Esophagus squamous epithelium (tissue), 5 donors: ENCODE data around the gene SPSB4. TPM values are rescaled to one million over a fixed set of nuclear protein-coding genes. Genes with fewer than 3 reads are reported as not detected.
"Not testable (repeated sequence)": the region's sequence is repeated elsewhere in the genome, so short reads cannot be mapped to it uniquely, and the experiment has no call there.

Source experiments
- DNase-seq: peaks from one replicate; lab custom pipeline; 2025; lab: John Stamatoyannopoulos, UW
- H3K27ac ChIP-seq, 4 donors: fragments of 200-600 bp; sonication (generic); one replicate each; pipeline ENCODE4 v1.5.1; 2016 to 2019; ENCODE audit warnings: mild to moderate bottlenecking in 1 of 4
- H3K27me3 ChIP-seq, 4 donors: fragments of 200-600 bp; sonication (generic); 1 replicate in 3 of 4; 2 replicates in 1 of 4; pipeline versions ENCODE4 v1.5.1 to v1.6.0; 2017 to 2021; ENCODE audit warnings: antibody characterized with exemption in 1 of 4
- H3K36me3 ChIP-seq, 3 donors: fragments of 200-600 bp; sonication (generic); one replicate each; pipeline ENCODE4 v1.5.1; 2016 to 2019
- H3K4me1 ChIP-seq, 3 donors: fragments of 200-600 bp; sonication (generic); one replicate each; pipeline ENCODE4 v1.5.1; 2017 to 2019
- H3K4me3 ChIP-seq, 4 donors: fragments of 200-600 bp; sonication (generic); 1 replicate in 3 of 4; 2 replicates in 1 of 4; pipeline ENCODE4 v1.5.1; 2016 to 2019; ENCODE audit warnings: mild to moderate bottlenecking in 2 of 4, moderate library complexity in 1 of 4
- H3K9me3 ChIP-seq, 3 donors: fragments of 200-600 bp; sonication (generic); one replicate each; pipeline ENCODE4 v1.5.1; 2016 to 2019
- CTCF ChIP-seq, 6 experiments: fragments of 450-650 bp in 4 of 6; fragments of 200-600 bp in 2 of 6; sonication (generic) in 2 of 6; IDR thresholded peaks; one replicate each; pipeline ENCODE4 v1.5.1; 2016 to 2019; ENCODE audit warnings: antibody characterized with exemption in 6 of 6, mild to moderate bottlenecking in 4 of 6, moderate library complexity in 4 of 6
- POLR2A ChIP-seq, 4 donors: fragments of 450-650 bp; IDR thresholded peaks; one replicate each; pipeline ENCODE4 v1.6.1; 2017; ENCODE audit warnings: antibody characterized with exemption in 4 of 4, mild to moderate bottlenecking in 4 of 4, moderate library complexity in 3 of 4
- WGBS, 2 donors: methylation state at CpG; one replicate each; pipeline ENCODE4 v1.1.5; 2018; 5-methylcytosine and 5-hydroxymethylcytosine counted together
- intact Hi-C: fragments of 100-400 bp; cut with DNase I; formaldehyde crosslinking; loops from one replicate; pipeline ENCODE4 v1.15.0; 2022
- total RNA-seq, 4 donors: library from RNA; depleted of rRNA; stranded (reverse); fragments of >200 nt; gene quantifications; one replicate each; pipeline ENCODE4 v1.1.0, GENCODE V29; 2016
- donor health status: DM: yes; HTN: yes; CAD: no.

Gene SPSB4
- total RNA-seq, 4 donors from 2014 or later = not detected

- H3K27ac ChIP-seq = no peak overlapping the region
- DNase-seq = no peak
- intact Hi-C loops = loop anchor here (10.0 kb wide), 2 partner anchors 92 to 172 kb away; no protein-coding TSS in a partner anchor
- H3K4me1 ChIP-seq = peaks cover 0 to 9% (median 0%) of the 10 kb centered on the region in 3 donors
- H3K27me3 ChIP-seq = peaks cover 0 to 42% (median 0%) of the 10 kb centered on the region in 4 donors
- H3K9me3 ChIP-seq = no peaks in the 10 kb centered on the region
- 87 to 94% methylated on average over 2 of the region's 2 CpGs for WGBS, 2 donors
- TF ChIP-seq CTCF (IDR thresholded peaks at IDR 0.05) (no peak), POLR2A (IDR thresholded peaks at IDR 0.05) (no peak)
- H3K4me3 ChIP-seq = no peak overlapping the region
- H3K36me3 ChIP-seq = no peaks in the 10 kb centered on the region
These were observed 38.6 kb upstream of the SPSB4 start for GRCh38 chr3:141012571-141012970.

GRCh38 chr3:141015481-141015880, 35.7 kb upstream of the SPSB4 start:
- Histone ChIP-seq H3K9me3 (no peaks in the 10 kb centered on the region), H3K4me1 (peaks cover 0 to 9% (median 0%) of the 10 kb centered on the region in 3 donors), H3K27me3 (peaks cover 0 to 22% (median 0%) of the 10 kb centered on the region in 4 donors), H3K27ac (no peak overlapping the region), H3K36me3 (no peaks in the 10 kb centered on the region), H3K4me3 (no peak overlapping the region)
- 49 to 63% methylated on average over 3 of the region's 3 CpGs for WGBS, 2 donors
- intact Hi-C loops = loop anchor here (10.0 kb wide), 2 partner anchors 89 to 169 kb away; no protein-coding TSS in a partner anchor
- DNase-seq = no peak
- TF ChIP-seq POLR2A (IDR thresholded peaks at IDR 0.05) (no peak), CTCF (IDR thresholded peaks at IDR 0.05) (no peak)

GRCh38 chr3:141017366-141018322, 33.5 kb upstream of the SPSB4 start:
- H3K36me3 ChIP-seq, DNase-seq, H3K27ac ChIP-seq, H3K27me3 ChIP-seq, H3K4me1 ChIP-seq, H3K4me3 ChIP-seq, H3K9me3 ChIP-seq: not testable (repeated sequence)
- intact Hi-C loops = loop anchor here (10.0 kb wide), 2 partner anchors 87 to 167 kb away; no protein-coding TSS in a partner anchor
- WGBS, 2 donors = 79 to 87% methylated on average over 14 to 21 of the region's 23 CpGs

DNA sequence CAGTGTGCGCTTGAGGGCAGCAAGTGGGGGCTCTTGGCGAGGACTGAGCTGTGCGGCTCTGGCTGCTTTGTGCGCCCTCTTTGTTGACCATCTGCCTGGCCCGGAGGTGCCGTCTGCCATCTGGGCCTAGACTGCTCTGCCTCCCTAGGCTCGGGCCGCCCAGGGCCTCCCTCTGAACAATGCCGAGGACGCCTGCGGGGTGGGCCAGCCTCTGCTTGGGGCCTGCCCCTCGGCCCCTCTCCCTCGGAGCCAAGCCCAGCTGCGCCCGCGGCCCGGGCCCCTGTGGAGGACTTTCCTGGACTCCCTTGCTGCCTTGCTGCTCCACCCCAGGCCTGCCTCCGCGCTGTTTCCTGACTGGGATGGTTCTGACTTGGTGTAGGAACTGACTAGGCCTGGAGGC, 31.9 kb upstream of the SPSB4 start:
- DNase-seq = no peak
- intact Hi-C loops = loop anchor here (10.0 kb wide), 2 partner anchors 86 to 166 kb away; no protein-coding TSS in a partner anchor

More for the DNA sequence above, 31.9 kb upstream of the SPSB4 start:
- H3K9me3 ChIP-seq = no peaks in the 10 kb centered on the region
- H3K4me3 ChIP-seq = no peak overlapping the region
- H3K4me1 ChIP-seq = no peaks in the 10 kb centered on the region
- no peak overlapping the region for H3K27ac ChIP-seq
- TF ChIP-seq POLR2A (IDR thresholded peaks at IDR 0.05) (no peak), CTCF (IDR thresholded peaks at IDR 0.05) (no peak)
- peaks cover 0 to 4% (median 1%) of the 10 kb centered on the region in 4 donors for H3K27me3 ChIP-seq
- 98 to 100% methylated on average over 4 to 6 of the region's 19 CpGs for WGBS, 2 donors
- no peaks in the 10 kb centered on the region for H3K36me3 ChIP-seq
